ENCODE measurements around the gene FANCC. TPM values are rescaled to one million over a fixed set of nuclear protein-coding genes. Genes with fewer than 3 reads are reported as not detected.

The FANCC gene
- total RNA-seq, 2 donors from 2014 or later: 4.9 to 21.2 TPM

- no peak for DNase-seq (ENCODE audit: low spot score)
- H3K36me3 ChIP-seq: no peaks in the 10 kb centered on the region
- no peak overlapping the region for H3K4me3 ChIP-seq
- TF ChIP-seq POLR2AphosphoS5 (IDR thresholded peaks at IDR 0.05) (no peak), CTCF (IDR thresholded peaks at IDR 0.05) (no peak), POLR2A (IDR thresholded peaks at IDR 0.05) (no peak)
- WGBS: 21% methylated on average over 7 of the region's 7 CpGs
- no peaks in the 10 kb centered on the region for H3K9me3 ChIP-seq
- peak overlapping the region; percentile 70 to 86 for H3K27ac ChIP-seq
- intact Hi-C loops (cut with DNase I): loop anchor here (5.0 kb wide), 1 partner anchor 51 kb away; no protein-coding TSS in a partner anchor
- peaks cover 17% of the 10 kb centered on the region for H3K4me1 ChIP-seq (replicated peaks)
- no peaks in the 10 kb centered on the region for H3K27me3 ChIP-seq (replicated peaks; ENCODE audit: insufficient read depth)
Measured at GRCh38 chr9:95058121-95058785, 259.3 kb downstream of the FANCC start.

- Histone ChIP-seq H3K36me3 (no peaks in the 10 kb centered on the region), H3K27ac (peak overlapping the region; percentile 70 to 86), H3K4me3 (peak overlapping the region; percentile 3 to 16), H3K9me3 (no peaks in the 10 kb centered on the region), H3K27me3 (replicated peaks; ENCODE audit: insufficient read depth) (no peaks in the 10 kb centered on the region), H3K4me1 (replicated peaks) (peaks cover 11% of the 10 kb centered on the region)
- TF ChIP-seq POLR2A (IDR thresholded peaks at IDR 0.05): no peak
- no peak for TF ChIP-seq CTCF (IDR thresholded peaks at IDR 0.05)
- no peak for TF ChIP-seq POLR2AphosphoS5 (IDR thresholded peaks at IDR 0.05)
- intact Hi-C loops (cut with DNase I): loop anchor here (5.0 kb wide), 1 partner anchor 50 kb away; no protein-coding TSS in a partner anchor
- no peak for DNase-seq (ENCODE audit: low spot score)
- WGBS: 12% methylated on average over 10 of the region's 10 CpGs
Measured at GRCh38 chr9:95057101-95057500, 260.4 kb downstream of the FANCC start.

- TF ChIP-seq POLR2A (IDR thresholded peaks at IDR 0.05) (no peak), CTCF (IDR thresholded peaks at IDR 0.05) (no peak), POLR2AphosphoS5 (IDR thresholded peaks at IDR 0.05) (no peak)
- Histone ChIP-seq H3K4me1 (replicated peaks) (peaks cover 10% of the 10 kb centered on the region), H3K36me3 (no peaks in the 10 kb centered on the region), H3K27ac (peak overlapping the region; percentile 70 to 86), H3K27me3 (replicated peaks; ENCODE audit: insufficient read depth) (no peaks in the 10 kb centered on the region), H3K4me3 (peak overlapping the region in 1 of 2 donors; percentile 15), H3K9me3 (no peaks in the 10 kb centered on the region)
- DNase-seq (ENCODE audit: low spot score): no peak
- WGBS: 13% methylated on average over 15 of the region's 15 CpGs
- intact Hi-C loops (cut with DNase I): loop anchor here (5.0 kb wide), 1 partner anchor 49 kb away; no protein-coding TSS in a partner anchor
Measured at GRCh38 chr9:95055851-95056551, 261.5 kb downstream of the FANCC start.

GRCh38 chr9:95055334-95055850 lies 262.1 kb downstream of the FANCC start:
- 11% methylated on average over 6 of the region's 6 CpGs for WGBS
- Histone ChIP-seq H3K27me3 (replicated peaks; ENCODE audit: insufficient read depth) (no peaks in the 10 kb centered on the region), H3K9me3 (no peaks in the 10 kb centered on the region), H3K4me1 (replicated peaks) (peaks cover 10% of the 10 kb centered on the region), H3K36me3 (no peaks in the 10 kb centered on the region), H3K4me3 (peak overlapping the region in 1 of 2 donors; percentile 15), H3K27ac (peak overlapping the region; percentile 70 to 86)
- DNase-seq (ENCODE audit: low spot score): no peak
- intact Hi-C loops (cut with DNase I): loop anchor here (5.0 kb wide), 1 partner anchor 48 kb away; no protein-coding TSS in a partner anchor
- TF ChIP-seq CTCF (IDR thresholded peaks at IDR 0.05) (no peak), POLR2AphosphoS5 (IDR thresholded peaks at IDR 0.05) (peak; percentile 40)
